Adrenal gland (tissue), 5 donors: ENCODE data around the gene JAML.

Experiments used
- POLR2A ChIP-seq, 2 donors: fragments of 450-650 bp; IDR thresholded peaks; one replicate each; pipeline ENCODE4 v1.6.1; 2017; ENCODE audit warnings: antibody characterized with exemption in 2 of 2, mild to moderate bottlenecking in 2 of 2, moderate library complexity in 1 of 2
- TF ChIP-seq, protein P1 (sequence below), 6 experiments: fragments of 450-650 bp in 4 of 6; fragments of 200-600 bp in 2 of 6; sonication (generic) in 1 of 6; IDR thresholded peaks; 1 replicate in 5 of 6; 2 replicates in 1 of 6; pipeline versions ENCODE4 v1.5.1 to v1.8.0; 2016 to 2021; ENCODE audit warnings: antibody characterized with exemption in 6 of 6, mild to moderate bottlenecking in 2 of 6, moderate library complexity in 1 of 6
- donor health status: DM: no; HTN: no; CAD: no.

DNA sequence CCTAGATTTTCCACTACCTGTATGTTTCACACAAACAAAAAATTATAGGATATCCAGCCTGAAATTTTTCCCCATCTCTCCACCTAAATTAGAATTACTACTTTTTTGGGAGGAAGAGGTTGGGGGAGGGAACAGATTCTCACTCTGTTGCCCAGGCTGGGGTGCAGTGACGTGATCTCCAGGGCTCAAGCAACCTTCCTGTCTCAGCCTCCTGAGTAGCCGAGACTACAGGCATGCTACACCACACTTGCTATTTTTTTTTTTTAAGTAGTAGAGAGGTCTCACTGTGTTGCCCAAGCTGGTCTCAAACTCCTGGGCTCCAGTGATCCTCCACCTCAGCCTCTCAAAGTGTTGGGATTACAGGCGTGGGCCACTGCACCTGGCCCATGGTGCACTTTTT is 9.5 kb downstream of the JAML start:
- TF ChIP-seq, protein P1, sequence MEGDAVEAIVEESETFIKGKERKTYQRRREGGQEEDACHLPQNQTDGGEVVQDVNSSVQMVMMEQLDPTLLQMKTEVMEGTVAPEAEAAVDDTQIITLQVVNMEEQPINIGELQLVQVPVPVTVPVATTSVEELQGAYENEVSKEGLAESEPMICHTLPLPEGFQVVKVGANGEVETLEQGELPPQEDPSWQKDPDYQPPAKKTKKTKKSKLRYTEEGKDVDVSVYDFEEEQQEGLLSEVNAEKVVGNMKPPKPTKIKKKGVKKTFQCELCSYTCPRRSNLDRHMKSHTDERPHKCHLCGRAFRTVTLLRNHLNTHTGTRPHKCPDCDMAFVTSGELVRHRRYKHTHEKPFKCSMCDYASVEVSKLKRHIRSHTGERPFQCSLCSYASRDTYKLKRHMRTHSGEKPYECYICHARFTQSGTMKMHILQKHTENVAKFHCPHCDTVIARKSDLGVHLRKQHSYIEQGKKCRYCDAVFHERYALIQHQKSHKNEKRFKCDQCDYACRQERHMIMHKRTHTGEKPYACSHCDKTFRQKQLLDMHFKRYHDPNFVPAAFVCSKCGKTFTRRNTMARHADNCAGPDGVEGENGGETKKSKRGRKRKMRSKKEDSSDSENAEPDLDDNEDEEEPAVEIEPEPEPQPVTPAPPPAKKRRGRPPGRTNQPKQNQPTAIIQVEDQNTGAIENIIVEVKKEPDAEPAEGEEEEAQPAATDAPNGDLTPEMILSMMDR (IDR thresholded peaks at IDR 0.05) = no peak
- no peak for TF ChIP-seq POLR2A (IDR thresholded peaks at IDR 0.05)
